Breast epithelium (tissue), 3 donors: Measurements from ENCODE around the gene SLC34A2.

Experiments used
- POLR2AphosphoS5 ChIP-seq, 3 donors: sonication (generic); formaldehyde crosslinking; IDR thresholded peaks; one replicate each; pipeline ENCODE4 v1.6.1; 2017; ENCODE audit warnings: antibody characterized with exemption in 3 of 3
- TF ChIP-seq, protein P1 (sequence below), 3 donors: fragments of 450-650 bp; IDR thresholded peaks; one replicate each; pipeline ENCODE4 v1.5.1; 2016 to 2017; ENCODE audit warnings: antibody characterized with exemption in 3 of 3, mild to moderate bottlenecking in 3 of 3, moderate library complexity in 3 of 3

GRCh38 chr4:25677943-25678342 lies 22.3 kb downstream of the SLC34A2 start:
- TF ChIP-seq, protein P1, sequence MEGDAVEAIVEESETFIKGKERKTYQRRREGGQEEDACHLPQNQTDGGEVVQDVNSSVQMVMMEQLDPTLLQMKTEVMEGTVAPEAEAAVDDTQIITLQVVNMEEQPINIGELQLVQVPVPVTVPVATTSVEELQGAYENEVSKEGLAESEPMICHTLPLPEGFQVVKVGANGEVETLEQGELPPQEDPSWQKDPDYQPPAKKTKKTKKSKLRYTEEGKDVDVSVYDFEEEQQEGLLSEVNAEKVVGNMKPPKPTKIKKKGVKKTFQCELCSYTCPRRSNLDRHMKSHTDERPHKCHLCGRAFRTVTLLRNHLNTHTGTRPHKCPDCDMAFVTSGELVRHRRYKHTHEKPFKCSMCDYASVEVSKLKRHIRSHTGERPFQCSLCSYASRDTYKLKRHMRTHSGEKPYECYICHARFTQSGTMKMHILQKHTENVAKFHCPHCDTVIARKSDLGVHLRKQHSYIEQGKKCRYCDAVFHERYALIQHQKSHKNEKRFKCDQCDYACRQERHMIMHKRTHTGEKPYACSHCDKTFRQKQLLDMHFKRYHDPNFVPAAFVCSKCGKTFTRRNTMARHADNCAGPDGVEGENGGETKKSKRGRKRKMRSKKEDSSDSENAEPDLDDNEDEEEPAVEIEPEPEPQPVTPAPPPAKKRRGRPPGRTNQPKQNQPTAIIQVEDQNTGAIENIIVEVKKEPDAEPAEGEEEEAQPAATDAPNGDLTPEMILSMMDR (IDR thresholded peaks at IDR 0.05): no peak
- no peak for TF ChIP-seq POLR2AphosphoS5 (IDR thresholded peaks at IDR 0.05)
